ENCODE measurements around the gene SMIM35.
"Not testable (repeated sequence)": the region's sequence is repeated elsewhere in the genome, so short reads cannot be mapped to it uniquely, and the experiment has no call there.

Gene SMIM35

DNA sequence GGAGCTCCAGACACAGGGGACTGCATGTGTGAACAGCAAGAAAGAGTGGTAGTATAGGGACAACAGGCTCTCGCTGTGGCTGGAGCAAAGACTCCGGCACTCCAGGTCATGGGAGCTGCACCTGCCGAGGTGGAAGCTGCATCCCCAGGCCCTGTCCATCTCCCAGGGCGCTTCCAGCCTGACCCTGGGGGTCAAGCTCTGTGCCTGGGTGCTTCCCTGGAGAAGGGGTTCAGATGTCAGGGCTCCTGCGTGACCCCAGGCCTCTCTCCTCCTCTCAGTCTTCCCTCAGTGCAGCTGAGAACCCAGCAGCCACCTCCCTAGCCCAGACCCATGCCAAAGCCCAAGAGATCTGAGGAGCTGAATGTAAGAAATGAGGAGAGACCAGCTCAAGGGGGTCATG lies 6.5 kb downstream of the SMIM35 start:
- DNase-seq (ENCODE audit: low spot score) = no peak

- DNase-seq (ENCODE audit: low spot score) = no peak
Observed at GRCh38 chr11:118079491-118079890, 7.3 kb downstream of the SMIM35 start.

DNA sequence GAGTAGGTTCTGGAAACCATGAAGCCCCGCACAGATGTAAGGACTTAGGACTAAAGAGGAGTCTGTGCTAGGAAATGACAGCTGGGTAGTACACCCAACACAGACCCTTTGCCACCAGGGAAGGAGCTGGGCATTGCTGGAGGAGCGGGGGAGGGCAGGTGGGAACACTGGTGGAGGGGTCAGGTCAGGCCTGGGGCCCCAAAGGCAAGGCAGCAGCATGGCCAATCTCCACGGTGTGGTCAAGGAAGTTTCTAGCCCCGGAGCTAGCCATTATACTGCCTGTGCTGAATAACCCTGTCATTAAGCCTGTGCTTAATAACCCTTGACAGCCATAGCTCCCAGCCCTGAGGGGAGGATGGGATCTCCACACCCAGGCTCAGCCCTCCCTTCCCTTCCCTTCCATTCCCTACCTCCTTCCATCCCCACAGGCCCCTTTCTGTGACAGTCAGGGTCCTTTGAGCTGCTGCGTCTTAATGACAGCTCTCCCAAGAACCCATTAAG lies 7.8 kb downstream of the SMIM35 start:
- no peak for DNase-seq (ENCODE audit: low spot score)

DNA sequence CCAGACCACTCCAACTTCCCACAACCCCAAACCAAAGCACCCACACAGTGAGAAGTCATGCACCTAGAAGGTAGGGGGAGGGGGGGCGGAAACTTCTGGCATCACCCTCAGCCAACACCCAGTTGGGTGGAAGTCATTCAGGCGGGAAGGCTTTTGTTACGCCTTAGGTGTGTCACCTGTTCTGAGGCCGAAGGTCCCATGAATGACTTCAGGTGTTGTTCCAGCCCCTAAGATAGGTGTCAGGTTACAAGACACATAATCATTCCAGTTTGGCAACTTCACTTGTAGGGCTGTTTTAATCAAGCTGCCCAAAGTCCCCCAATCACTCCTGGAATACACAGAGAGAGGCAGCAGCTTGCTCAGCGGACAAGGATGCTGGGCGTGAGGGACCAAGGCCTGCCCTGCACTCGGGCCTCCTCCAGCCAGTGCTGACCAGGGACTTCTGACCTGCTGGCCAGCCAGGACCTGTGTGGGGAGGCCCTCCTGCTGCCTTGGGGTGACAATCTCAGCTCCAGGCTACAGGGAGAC lies 9.9 kb downstream of the SMIM35 start, which contains the start of gene TMPRSS4:
TMPRSS4 (plus strand) TSS at position 325 of the 528 bp plus-strand sequence. CDS start 225 bp downstream, outside the sequence.
- no peak for DNase-seq (ENCODE audit: low spot score)

- DNase-seq (ENCODE audit: low spot score) = no peak
Observed at GRCh38 chr11:118074785-118075184, 12.0 kb downstream of the SMIM35 start.

DNA sequence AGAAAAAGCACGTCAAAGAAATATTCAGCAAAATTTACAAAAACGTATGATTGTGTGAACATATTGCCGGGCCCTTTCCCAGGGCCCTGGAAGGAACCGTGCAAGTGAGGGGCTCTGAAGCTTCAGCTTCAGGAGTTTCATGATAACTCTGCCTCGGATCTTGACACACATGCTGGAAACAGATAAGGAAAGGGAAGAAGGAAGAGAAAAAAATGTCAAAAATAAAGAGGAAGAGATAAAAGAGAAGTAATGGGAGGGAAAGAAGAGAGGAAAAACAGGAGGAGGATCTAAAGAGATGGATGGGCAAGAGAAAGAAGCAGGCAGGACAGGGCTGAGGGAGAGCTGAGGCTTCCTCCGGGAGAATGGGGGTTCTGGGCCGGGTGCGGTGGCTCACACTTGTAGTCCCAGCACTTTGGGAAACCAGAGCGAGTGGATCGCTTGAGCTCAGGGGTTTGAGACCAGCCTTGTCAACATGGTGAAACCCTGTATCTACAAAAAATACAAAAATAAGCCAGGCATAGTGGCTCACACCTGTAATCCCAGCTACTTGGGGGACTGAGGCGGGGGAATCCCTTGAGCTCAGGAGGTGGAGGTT lies 12.6 kb downstream of the SMIM35 start:
- DNase-seq (ENCODE audit: low spot score) = no peak

DNA sequence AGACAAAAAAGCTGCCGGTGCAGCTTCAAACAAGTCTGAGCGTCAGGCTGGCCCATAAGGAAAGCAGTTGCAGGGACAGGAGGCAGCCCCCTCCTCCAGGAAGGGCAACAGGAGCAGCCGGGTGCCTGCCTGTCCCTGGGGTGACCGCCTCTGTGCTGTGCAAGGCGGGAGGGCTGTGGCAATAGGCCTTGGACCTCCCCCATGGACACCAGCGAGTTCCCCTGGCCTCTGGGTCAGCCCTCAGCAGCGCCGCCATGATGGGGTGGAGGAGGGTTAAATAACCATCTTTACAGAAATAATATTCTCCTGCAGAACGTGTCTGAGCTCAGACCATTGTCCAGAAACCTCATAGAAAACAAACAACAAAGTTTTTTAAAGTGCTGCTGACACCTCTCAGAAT lies 13.2 kb downstream of the SMIM35 start:
- DNase-seq (ENCODE audit: low spot score) = no peak

- no peak for DNase-seq (ENCODE audit: low spot score)
Observed at GRCh38 chr11:118071416-118072030, 15.2 kb downstream of the SMIM35 start.

- no peak for DNase-seq (ENCODE audit: low spot score)
Observed at GRCh38 chr11:118068945-118069612, 17.7 kb downstream of the SMIM35 start.

DNA sequence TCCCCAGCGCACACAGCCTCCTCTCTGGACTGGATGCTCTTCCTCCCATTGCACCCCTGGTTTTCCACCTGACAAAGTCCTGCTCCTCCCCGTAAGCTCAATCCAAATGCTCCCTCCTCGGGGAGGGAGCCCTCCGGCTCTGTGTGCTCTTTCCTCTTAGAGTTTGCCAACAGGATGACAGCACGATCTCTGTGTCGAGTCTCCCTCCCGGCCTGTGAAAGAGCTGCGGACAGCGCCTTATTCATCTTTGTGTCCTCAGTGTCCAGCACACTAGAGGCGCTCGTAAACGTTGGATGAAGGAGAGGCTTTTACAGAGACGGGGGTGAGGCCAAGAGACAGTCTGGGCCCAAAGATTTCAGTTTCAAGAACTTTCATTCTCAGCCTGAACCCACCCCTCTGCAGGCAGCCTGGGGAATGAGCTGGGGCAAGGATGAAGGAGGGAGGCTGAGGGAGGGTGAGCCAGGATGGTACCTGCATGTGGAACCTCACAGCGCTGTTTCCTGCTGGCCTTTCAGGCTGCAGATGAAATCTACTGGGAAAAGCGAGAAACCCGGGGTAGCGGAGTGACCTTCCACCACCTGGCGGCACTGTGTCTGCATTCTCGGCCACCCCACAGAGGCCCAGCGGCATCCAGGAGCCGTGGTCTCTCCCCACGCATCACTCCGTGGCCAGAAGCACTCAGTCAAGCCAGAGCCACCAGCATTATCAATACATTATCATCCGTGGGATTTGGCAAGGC lies 18.4 kb downstream of the SMIM35 start:
- DNase-seq (ENCODE audit: low spot score) = no peak

DNA sequence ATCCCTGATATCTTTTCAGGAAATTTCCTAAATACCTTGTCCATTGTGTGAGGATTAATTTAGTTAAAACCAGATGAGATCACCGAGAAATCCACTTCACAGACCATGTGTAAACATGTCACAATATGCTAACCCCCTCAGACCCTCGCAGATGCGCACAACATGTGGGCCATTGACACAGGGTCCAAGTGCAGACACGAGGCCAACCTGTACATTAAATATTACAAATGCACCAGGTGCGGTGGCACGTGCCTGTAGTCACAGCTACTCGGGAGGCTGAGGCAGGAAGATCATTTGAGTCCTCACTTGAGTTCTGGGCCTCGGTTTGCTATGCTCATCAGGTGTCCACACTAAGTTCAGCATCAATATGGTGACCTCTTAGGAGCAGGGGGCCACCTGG lies 19.8 kb downstream of the SMIM35 start:
- DNase-seq (ENCODE audit: low spot score) = no peak

DNA sequence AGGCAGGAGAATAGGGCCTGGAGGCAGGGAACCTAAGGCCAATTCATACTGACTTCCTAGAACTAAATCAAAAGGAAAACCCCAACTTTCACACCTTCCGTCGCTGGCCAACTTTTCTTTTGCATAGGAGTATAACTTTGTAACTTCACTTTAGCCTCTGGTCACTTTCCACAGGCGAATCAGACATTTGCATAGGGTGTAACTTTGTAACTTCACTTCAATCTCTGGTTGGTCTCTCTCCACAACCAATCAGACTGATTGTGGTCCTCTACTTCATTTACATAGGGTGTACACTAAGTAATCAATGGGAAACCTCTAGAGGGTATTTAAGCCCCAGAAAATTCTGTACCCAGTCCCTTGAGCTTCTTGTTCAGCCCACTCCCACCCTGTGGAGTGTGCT lies 21.4 kb downstream of the SMIM35 start:
- DNase-seq (ENCODE audit: low spot score) = no peak

GRCh38 chr11:118064956-118065355 lies 21.8 kb downstream of the SMIM35 start:
- no peak for DNase-seq (ENCODE audit: low spot score)

DNA sequence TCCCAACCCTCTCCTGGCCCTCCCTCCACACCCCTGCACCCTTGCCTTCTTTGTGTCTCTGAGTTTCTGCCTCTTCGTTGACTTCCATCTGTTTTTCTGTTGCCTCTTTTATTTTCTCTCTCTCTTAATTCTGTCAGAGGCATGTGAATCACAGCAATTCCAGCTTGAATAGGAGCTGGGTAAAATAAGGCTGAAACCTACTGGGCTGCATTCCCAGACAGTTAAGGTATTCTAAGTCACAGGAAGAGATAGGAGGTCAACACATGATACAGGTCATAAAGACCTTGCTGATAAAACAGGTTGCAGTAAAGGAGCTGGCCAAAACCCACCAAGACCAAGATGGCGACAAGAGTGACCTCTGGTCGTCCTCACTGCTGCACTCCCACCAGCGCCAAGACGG lies 24.1 kb downstream of the SMIM35 start:
- DNase-seq (ENCODE audit: low spot score) = not testable (repeated sequence)

- DNase-seq (ENCODE audit: low spot score) = not testable (repeated sequence)
Observed at GRCh38 chr11:118062181-118062580, 24.6 kb downstream of the SMIM35 start.

DNA sequence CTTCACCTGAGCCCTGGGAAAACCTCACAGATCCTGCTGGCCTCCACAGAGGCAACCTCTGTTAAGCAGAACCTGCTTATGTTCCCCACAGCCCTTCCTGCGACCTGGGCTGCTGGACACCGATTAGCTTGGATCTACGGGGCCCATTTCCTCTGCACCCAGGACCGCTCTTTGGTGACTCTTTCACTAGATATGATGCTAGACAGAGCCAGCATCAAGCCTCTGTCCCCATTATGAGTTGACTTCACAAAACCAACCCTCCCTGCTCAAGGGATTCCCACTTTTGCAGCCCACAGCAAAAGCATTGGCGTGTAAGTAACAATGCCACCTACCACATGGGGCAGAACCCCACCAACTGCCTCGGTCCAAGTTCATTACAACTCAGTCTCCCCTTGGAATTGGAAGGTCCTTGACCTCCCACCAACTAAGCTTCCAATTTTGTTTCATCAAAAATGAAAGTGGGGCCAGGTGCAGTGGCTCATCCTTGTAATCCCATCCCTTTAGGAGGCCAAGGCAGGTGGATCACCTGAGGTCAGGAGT lies 25.1 kb downstream of the SMIM35 start:
- no peak for DNase-seq (ENCODE audit: low spot score)

GRCh38 chr11:118060869-118061268 lies 25.9 kb downstream of the SMIM35 start:
- DNase-seq (ENCODE audit: low spot score) = no peak

DNA sequence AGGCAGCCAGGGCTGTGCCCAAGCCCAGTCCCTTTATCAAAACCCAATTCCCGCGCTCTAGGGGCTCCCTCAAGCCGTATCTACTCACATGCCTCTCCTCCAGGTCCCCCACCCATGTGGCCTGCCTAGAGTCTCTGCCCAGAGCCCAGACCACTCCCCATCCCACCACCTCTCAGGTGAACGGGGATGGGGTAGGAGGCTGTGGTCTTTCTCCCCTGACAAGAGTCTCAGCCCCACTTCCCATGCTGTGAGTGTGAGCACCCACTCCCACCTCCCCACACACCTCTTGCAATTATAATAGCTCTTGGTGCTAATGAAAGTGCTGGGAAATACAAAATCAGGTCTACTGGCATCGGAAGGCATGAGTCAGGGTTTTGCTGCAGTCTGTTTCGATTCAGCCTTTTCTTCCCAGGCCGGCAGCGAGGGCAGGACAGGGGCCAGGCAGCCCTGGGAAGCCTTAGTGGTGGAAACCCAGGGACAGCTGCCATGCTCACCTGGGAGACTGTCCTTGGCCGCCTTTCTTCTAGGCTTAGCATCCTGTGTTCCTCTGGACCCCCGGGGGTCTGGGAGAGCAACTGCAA lies 26.6 kb downstream of the SMIM35 start:
- DNase-seq (ENCODE audit: low spot score) = no peak

- DNase-seq (ENCODE audit: low spot score) = no peak
Observed at GRCh38 chr11:118059246-118059940, 27.4 kb downstream of the SMIM35 start.

GRCh38 chr11:118058311-118059245 lies 28.2 kb downstream of the SMIM35 start:
- no peak for DNase-seq (ENCODE audit: low spot score)

All from NAMALWA (cell line).